HepG2 (cell line): ENCODE results near the gene TRNT1. TPM values are rescaled to one million over a fixed set of nuclear protein-coding genes. Genes with fewer than 3 reads are reported as not detected.

Experiments used
- ATAC-seq: fragments of 200-7000 bp; cut with Tn5 transposase; 3 replicates; pipeline ENCODE4 v1.9.1; 2020; ENCODE audit warnings: mild to moderate bottlenecking, moderate library complexity
- BruUV-seq: library from RNA; stranded (reverse); fragments of 400-500 nt; replicated peaks from 2 replicates; lab custom pipeline; 2021; lab: Mats Ljungman, UMichigan
- CTCF ChIA-PET: fragments of 300-600 bp; formaldehyde crosslinking; extraction: SDS; loops from one replicate; lab custom pipeline; 2021; ENCODE audit warnings: low total read pairs, inconsistent platforms, low intra/inter-chr PET ratio; lab: Yijun Ruan, JAX
- POLR2A ChIA-PET: fragments of 350-600 bp; sonication (Branson Sonifier 250); formaldehyde crosslinking; loops from one replicate; lab custom pipeline; 2020; ENCODE audit warnings: antibody characterized with exemption, inconsistent platforms; lab: Yijun Ruan, JAX
- DNase-seq: peaks from one replicate; pipeline ENCODE4 v3.0.0-alpha.2; 2015; ENCODE audit warnings: low spot score
- FAIRE-seq: peaks from 3 replicates; lab custom pipeline; 2011; peaks lifted over from hg19 to GRCh38; lab: Jason Lieb, UNC
- H2AFZ ChIP-seq: one replicate; pipeline ENCODE4 v1.6.1; 2011; ENCODE audit warnings: low read length, inconsistent platforms
- H3K27ac ChIP-seq: fragments of 300-600 bp; 3 replicates; pipeline ENCODE4 v1.8.0; 2011; ENCODE audit warnings: mixed run types, mild to moderate bottlenecking, mixed read lengths, low read length, inconsistent platforms; ENCODE audit not compliant: insufficient read depth; ENCODE audit errors: extremely low read length
- H3K27me3 ChIP-seq, 2 experiments: fragments of 200-600 bp in 1 of 2; 2 replicates in 1 of 2; 3 replicates in 1 of 2; pipeline versions ENCODE4 v1.6.0 to v1.8.0; 2011; ENCODE audit warnings: low read length in 2 of 2, mild to moderate bottlenecking in 2 of 2, moderate library complexity in 2 of 2, inconsistent platforms in 1 of 2; ENCODE audit not compliant: insufficient read depth in 2 of 2, control insufficient read depth in 1 of 2
- H3K36me3 ChIP-seq, 2 experiments: fragments of 200-600 bp in 1 of 2; replicated peaks in 1 of 2; 2 replicates in 1 of 2; 3 replicates in 1 of 2; pipeline versions ENCODE4 v1.5.1 to v1.8.0; 2011; ENCODE audit warnings: low read length in 2 of 2, inconsistent platforms in 1 of 2; ENCODE audit not compliant: insufficient read depth in 2 of 2, control insufficient read depth in 1 of 2
- H3K4me1 ChIP-seq: 2 replicates; pipeline ENCODE4 v1.5.1; 2012; ENCODE audit warnings: low read length, inconsistent platforms; ENCODE audit not compliant: insufficient read depth
- H3K4me2 ChIP-seq: 2 replicates; pipeline ENCODE4 v1.6.0; 2011; ENCODE audit warnings: low read depth, low read length, inconsistent platforms
- H3K4me3 ChIP-seq, 3 experiments: fragments of 200-600 bp in 1 of 3; sonication (generic), shearing (Covaris generic) in 1 of 3; replicated peaks in 1 of 3; 2 replicates each; pipeline ENCODE4 v1.5.1; 2011 to 2016; ENCODE audit warnings: low read length in 3 of 3, inconsistent platforms in 2 of 3, low read depth in 2 of 3, mild to moderate bottlenecking in 2 of 3, control low read depth in 1 of 3, mixed read lengths in 1 of 3; ENCODE audit not compliant: insufficient read depth in 1 of 3
- H3K79me2 ChIP-seq: one replicate; pipeline ENCODE4 v1.6.1; 2011; ENCODE audit warnings: low read length, inconsistent platforms; ENCODE audit not compliant: insufficient read depth
- H3K9ac ChIP-seq: 2 replicates; pipeline ENCODE4 v1.6.0; 2011; ENCODE audit warnings: mild to moderate bottlenecking, low read depth, low read length, inconsistent platforms; ENCODE audit not compliant: insufficient read depth
- H3K9me3 ChIP-seq: 2 replicates; pipeline ENCODE4 v1.5.1; 2012; ENCODE audit warnings: mild to moderate bottlenecking, low read length
- H4K20me1 ChIP-seq: 2 replicates; pipeline ENCODE4 v1.6.0; 2011; ENCODE audit warnings: inconsistent platforms, mild to moderate bottlenecking, low read length, moderate library complexity; ENCODE audit not compliant: insufficient read depth
- ERF ChIP-seq: IDR thresholded peaks from 2 replicates; pipeline ENCODE4 v1.6.1; 2018; ENCODE audit warnings: missing biosample characterization, missing genetic modification reagents
- FUBP1 ChIP-seq: sonication (generic); formaldehyde crosslinking; IDR thresholded peaks from 2 replicates; pipeline ENCODE4 v1.5.1; 2020; ENCODE audit warnings: missing genetic modification reagents, mild to moderate bottlenecking, borderline replicate concordance
- MBNL3 ChIP-seq: fragments of 250-450 bp; sonication (Bioruptor Pico); conservative IDR thresholded peaks from 2 replicates; pipeline ENCODE4 v1.8.0; 2022; ENCODE audit warnings: mild to moderate bottlenecking, inconsistent platforms
- NBN ChIP-seq: fragments of 450-650 bp; conservative IDR thresholded peaks from 2 replicates; pipeline ENCODE4 v1.6.1; 2017
- NFE2L2 ChIP-seq: fragments of 150-350 bp; IDR thresholded peaks from 2 replicates; pipeline ENCODE4 v1.6.1; 2014; ENCODE audit warnings: low read length
- RARA ChIP-seq: IDR thresholded peaks from 2 replicates; pipeline ENCODE4 v1.6.1; 2016; ENCODE audit warnings: missing genetic modification reagents, missing compliant biosample characterization
- RCOR2 ChIP-seq: IDR thresholded peaks from 2 replicates; pipeline ENCODE4 v1.6.1; 2016; ENCODE audit warnings: missing biosample characterization, missing genetic modification reagents
- REXO4 ChIP-seq: sonication (generic); formaldehyde crosslinking; IDR thresholded peaks from 2 replicates; pipeline ENCODE4 v1.8.0; 2022; ENCODE audit warnings: missing genetic modification reagents, mild to moderate bottlenecking, borderline replicate concordance
- SIN3A ChIP-seq: IDR thresholded peaks from 2 replicates; pipeline ENCODE4 v1.6.1; 2011; ENCODE audit warnings: low read depth, mild to moderate bottlenecking, control low read depth, low read length, borderline replicate concordance
- ZFP36 ChIP-seq: fragments of 150-350 bp; IDR thresholded peaks from 2 replicates; pipeline ENCODE4 v1.6.1; 2018; ENCODE audit warnings: borderline replicate concordance, low read length, low read depth; ENCODE audit not compliant: partially characterized antibody
- ZNF644 ChIP-seq: IDR thresholded peaks from 2 replicates; pipeline ENCODE4 v1.6.1; 2016; ENCODE audit warnings: low read depth
- ZXDC ChIP-seq: sonication (generic); formaldehyde crosslinking; IDR thresholded peaks from 2 replicates; pipeline ENCODE4 v1.5.0; 2020; ENCODE audit warnings: mild to moderate bottlenecking, missing genetic modification reagents
- WGBS: methylation state at CpG from one replicate; pipeline ENCODE4 v1.1.6; 2017; ENCODE audit warnings: low lambda C conversion rate; 5-methylcytosine and 5-hydroxymethylcytosine counted together
- in situ Hi-C: cut with HindIII; loops from 2 replicates; pipeline ENCODE4 v1.10.0; 2017; ENCODE audit warnings: low pct_unique_long_range_greater_than_20kb; ENCODE audit not compliant: extremely low pct_ligation_motif_present
- intact Hi-C: fragments of 100-400 bp; cut with micrococcal nuclease; formaldehyde crosslinking; loops from one replicate; pipeline ENCODE4 v1.10.0; 2022; ENCODE audit not compliant: unreplicated experiment
- polyA plus RNA-seq, 8 experiments: library from polyadenylated mRNA; depleted of rRNA in 3 of 8; stranded (reverse) in 7 of 8; unstranded in 1 of 8; fragments of >200 nt; fragmentation: Illumina TruSeq in 4 of 8; extraction: Trizol in 4 of 8; gene quantifications; 2 replicates each; pipeline versions ENCODE4 v1.2.1 to v1.2.3, GENCODE V29; 2011 to 2016; ENCODE audit warnings: low read depth in 4 of 8, missing spikeins in 1 of 8, mixed read lengths in 1 of 8; ENCODE audit not compliant: insufficient read depth in 1 of 8
- total RNA-seq, 5 experiments: library from RNA; depleted of rRNA; stranded (reverse); fragments of >200 nt; fragmentation: Illumina TruSeq; extraction: Trizol; gene quantifications; 2 replicates each; pipeline ENCODE4 v1.2.3, GENCODE V29; 2016; ENCODE audit warnings: low read depth in 1 of 5

Gene TRNT1
- total and polyA plus RNA-seq, 2 of the 13 experiments (the other 11 are each of a cell fraction or from before 2014, with no cell fraction given): 9.4 to 27.7 TPM

- in situ Hi-C loops: no loop called here
These were observed 63.2 kb downstream of the TRNT1 start for GRCh38 chr3:3189961-3190360.

More at GRCh38 chr3:3189961-3190360, 63.2 kb downstream of the TRNT1 start:
- Histone ChIP-seq H3K36me3 (no peaks in the 10 kb centered on the region), H3K4me3 (no peak overlapping the region), H3K4me1 (no peaks in the 10 kb centered on the region), H3K9ac (no peak overlapping the region), H3K4me2 (no peak overlapping the region), H4K20me1 (no peaks in the 10 kb centered on the region), H3K27ac (no peak overlapping the region), H3K79me2 (no peaks in the 10 kb centered on the region), H2AFZ (no peak overlapping the region), H3K27me3 (no peaks in the 10 kb centered on the region; a peak in 1 of 5 replicates), H3K9me3 (no peaks in the 10 kb centered on the region)
- no peak for FAIRE-seq
- POLR2A ChIA-PET: no interaction called here
- WGBS: 0% methylated on average over 1 of the region's 1 CpG
- TF ChIP-seq ZNF644 (CRISPR knock-in tag) (no peak), MBNL3 (no peak), NBN (no peak), RCOR2 (CRISPR knock-in tag) (no peak), REXO4 (CRISPR knock-in tag) (no peak), RARA (CRISPR knock-in tag) (no peak), ERF (no peak), ZFP36 (no peak), FUBP1 (no peak), SIN3A (no peak), ZXDC (CRISPR knock-in tag) (no peak), NFE2L2 (no peak)
- intact Hi-C loops: loop anchor here (10.0 kb wide), 1 partner anchor 1485 kb away; no protein-coding TSS in a partner anchor
- no TSS peak for BruUV-seq
- no peak for DNase-seq
- CTCF ChIA-PET: no interaction called here
- ATAC-seq: no peak
